Kidney epithelial cell (primary cell): ENCODE results near the gene KRT71. TPM values are rescaled to one million over a fixed set of nuclear protein-coding genes. Genes with fewer than 3 reads are reported as not detected.

Source experiments
- DNase-seq: peaks from one replicate; pipeline ENCODE4 v3.0.0-alpha.2; 2010; ENCODE audit warnings: low read depth
- H3K27me3 ChIP-seq: 2 replicates; pipeline ENCODE4 v1.6.0; 2011; ENCODE audit warnings: low read length; ENCODE audit not compliant: control insufficient read depth, insufficient read depth
- H3K36me3 ChIP-seq: 2 replicates; pipeline ENCODE4 v1.5.1; 2011; ENCODE audit warnings: low read length; ENCODE audit not compliant: control insufficient read depth, insufficient read depth
- H3K4me3 ChIP-seq: 2 replicates; pipeline ENCODE4 v1.5.1; 2011; ENCODE audit warnings: low read depth, mild to moderate bottlenecking, control low read depth, low read length
- total RNA-seq: library from RNA; depleted of rRNA; stranded (reverse); fragments of >200 nt; gene quantifications from 2 replicates; pipeline ENCODE4 v1.2.3, GENCODE V29; 2015
- TF ChIP-seq, protein P1 (sequence below): IDR thresholded peaks from 2 replicates; pipeline ENCODE4 v1.5.1; 2011; ENCODE audit warnings: mild to moderate bottlenecking, moderate library complexity, low read length, control low read depth, inconsistent platforms; ENCODE audit not compliant: insufficient read depth, poor library complexity, severe bottlenecking

KRT71 gene
- total RNA-seq, 1 donor from 2014 or later, result not detected

DNA sequence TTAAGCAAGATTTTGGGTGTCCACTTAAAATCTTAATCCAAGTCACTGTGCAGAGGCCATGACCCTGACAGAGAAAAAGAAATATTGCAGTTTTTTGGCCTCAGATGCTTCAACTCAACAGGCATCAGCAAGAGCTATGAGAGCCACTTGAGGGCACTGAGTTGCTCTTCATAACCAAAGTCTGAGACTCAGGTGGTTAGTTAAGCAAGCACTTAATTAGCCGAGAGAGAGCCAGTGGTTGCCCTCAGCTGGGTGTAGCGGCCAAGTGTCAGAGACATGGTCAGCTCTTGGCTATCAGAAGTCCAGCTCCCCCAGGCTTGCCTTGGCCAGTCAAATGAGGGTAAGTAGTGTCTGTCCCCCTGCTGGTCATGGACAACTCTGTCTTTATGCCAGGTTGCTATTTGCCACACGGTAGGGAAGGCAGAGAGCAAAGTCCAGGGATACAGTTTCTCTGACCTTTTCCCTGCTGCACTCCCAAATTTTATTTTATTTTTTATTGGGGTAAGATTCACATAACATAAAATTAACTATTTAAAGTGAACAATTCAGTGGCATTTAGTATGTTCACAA lies 9.0 kb upstream of the KRT71 start:
- DNase-seq, result no peak

DNA sequence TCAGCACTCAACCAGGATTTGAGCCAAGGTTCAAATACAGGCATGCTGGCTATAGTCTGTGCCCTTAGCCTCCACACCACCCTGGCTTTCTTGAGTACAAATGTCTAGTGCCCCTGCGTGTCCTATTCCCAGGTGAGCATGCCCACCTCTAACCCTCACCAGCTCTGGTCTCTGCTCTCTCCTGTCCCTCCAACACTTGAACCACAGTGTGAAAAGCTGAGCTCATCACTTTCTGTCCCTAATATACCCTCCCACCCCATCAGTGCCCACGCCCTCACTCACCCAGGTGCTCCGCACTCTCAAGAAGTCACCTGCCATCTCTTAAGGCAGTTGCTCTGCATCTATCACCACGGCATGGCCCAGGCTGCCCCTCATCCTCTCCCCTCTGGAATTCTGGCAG lies 7.0 kb upstream of the KRT71 start:
- TF ChIP-seq, protein P1, sequence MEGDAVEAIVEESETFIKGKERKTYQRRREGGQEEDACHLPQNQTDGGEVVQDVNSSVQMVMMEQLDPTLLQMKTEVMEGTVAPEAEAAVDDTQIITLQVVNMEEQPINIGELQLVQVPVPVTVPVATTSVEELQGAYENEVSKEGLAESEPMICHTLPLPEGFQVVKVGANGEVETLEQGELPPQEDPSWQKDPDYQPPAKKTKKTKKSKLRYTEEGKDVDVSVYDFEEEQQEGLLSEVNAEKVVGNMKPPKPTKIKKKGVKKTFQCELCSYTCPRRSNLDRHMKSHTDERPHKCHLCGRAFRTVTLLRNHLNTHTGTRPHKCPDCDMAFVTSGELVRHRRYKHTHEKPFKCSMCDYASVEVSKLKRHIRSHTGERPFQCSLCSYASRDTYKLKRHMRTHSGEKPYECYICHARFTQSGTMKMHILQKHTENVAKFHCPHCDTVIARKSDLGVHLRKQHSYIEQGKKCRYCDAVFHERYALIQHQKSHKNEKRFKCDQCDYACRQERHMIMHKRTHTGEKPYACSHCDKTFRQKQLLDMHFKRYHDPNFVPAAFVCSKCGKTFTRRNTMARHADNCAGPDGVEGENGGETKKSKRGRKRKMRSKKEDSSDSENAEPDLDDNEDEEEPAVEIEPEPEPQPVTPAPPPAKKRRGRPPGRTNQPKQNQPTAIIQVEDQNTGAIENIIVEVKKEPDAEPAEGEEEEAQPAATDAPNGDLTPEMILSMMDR, result no peak
- Histone ChIP-seq H3K27me3 (peaks cover 9% of the 10 kb centered on the region), H3K36me3 (no peaks in the 10 kb centered on the region), H3K4me3 (no peak overlapping the region)
- DNase-seq, result no peak

More for the DNA sequence above, 9.0 kb upstream of the KRT71 start:
- peaks cover 13% of the 10 kb centered on the region for H3K27me3 ChIP-seq
- TF ChIP-seq, protein P1, result peak; percentile 21
- no peaks in the 10 kb centered on the region for H3K36me3 ChIP-seq
- no peak overlapping the region for H3K4me3 ChIP-seq

DNA sequence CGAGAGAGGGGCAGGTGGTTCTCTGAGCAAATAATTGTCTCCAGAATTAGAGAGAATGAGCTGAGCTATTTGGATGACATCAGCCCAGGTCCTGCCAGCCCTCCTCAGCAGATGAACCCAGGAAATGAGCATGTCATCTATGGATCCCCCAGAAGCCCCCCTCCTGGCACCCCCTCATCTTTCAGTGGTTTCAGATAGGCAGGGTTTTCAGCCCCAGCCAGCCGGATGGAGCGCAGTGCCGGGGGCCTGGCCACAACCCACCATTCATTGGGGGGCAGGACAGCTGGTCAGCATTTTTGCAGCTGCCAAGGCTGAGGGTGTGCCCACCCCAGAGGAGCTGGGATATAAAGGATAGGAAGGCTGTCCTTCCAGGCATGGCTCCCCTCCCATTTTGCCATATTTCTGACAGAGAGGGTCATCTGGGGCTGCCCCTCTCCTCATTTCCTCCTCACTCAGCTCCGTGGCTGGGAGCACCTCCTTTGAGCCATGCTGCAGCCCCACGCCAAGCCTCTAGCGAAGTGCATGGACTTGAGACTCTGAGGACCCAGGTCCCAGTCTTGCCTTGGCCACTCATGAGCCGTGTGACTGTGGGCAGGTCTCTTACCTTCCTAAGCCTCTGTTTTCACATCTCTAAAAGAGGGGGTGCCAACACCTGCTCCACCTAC lies 6.0 kb upstream of the KRT71 start:
- Histone ChIP-seq H3K4me3 (no peak overlapping the region), H3K36me3 (no peaks in the 10 kb centered on the region), H3K27me3 (peaks cover 9% of the 10 kb centered on the region)
- TF ChIP-seq, protein P1, result no peak
- no peak for DNase-seq

DNA sequence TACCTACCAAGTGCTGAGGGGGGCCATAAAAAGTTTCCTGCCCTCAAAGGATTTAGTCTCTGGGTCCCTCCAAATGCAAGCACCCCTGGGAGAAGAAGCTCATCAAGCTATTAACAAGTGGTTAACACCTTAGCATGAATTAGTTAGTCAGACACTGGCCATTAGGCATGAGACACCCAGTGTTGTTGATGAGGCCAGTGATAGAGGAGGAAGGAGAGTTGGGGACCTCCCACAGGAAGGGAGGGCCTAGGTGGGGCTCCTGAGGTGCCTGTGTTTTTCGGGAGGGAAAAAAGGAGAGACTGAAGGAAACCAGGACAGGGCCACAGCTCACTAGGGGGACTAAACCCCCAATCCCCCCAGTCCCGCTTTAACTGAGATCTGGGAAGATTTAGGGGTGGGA lies 4.5 kb upstream of the KRT71 start:
- H3K27me3 ChIP-seq, result peaks cover 11% of the 10 kb centered on the region
- DNase-seq, result no peak
- no peak overlapping the region for H3K4me3 ChIP-seq
- H3K36me3 ChIP-seq, result no peaks in the 10 kb centered on the region
- TF ChIP-seq, protein P1, result no peak

DNA sequence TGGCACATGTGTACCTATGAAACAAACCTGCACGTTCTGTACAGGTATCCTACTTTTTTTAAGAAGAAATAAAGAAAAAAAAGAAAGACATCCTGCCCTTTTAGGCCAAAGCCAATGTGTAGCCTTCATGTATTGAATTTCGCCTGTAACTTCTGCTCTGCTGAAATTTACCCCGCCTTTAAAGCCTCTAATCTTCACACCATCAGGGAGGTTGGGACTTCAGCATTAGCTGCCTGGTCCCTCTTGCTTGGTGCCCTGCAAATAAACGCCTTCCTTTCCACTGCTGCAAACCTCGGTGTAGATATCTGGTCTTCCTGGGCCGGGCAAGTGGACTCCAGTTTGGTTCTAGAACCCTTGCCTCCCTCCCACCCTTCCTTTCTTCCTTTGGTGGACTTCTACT lies 2.6 kb upstream of the KRT71 start:
- Histone ChIP-seq H3K36me3 (no peaks in the 10 kb centered on the region), H3K27me3 (peaks cover 9% of the 10 kb centered on the region), H3K4me3 (no peak overlapping the region)
- DNase-seq, result no peak
- TF ChIP-seq, protein P1, result no peak

DNA sequence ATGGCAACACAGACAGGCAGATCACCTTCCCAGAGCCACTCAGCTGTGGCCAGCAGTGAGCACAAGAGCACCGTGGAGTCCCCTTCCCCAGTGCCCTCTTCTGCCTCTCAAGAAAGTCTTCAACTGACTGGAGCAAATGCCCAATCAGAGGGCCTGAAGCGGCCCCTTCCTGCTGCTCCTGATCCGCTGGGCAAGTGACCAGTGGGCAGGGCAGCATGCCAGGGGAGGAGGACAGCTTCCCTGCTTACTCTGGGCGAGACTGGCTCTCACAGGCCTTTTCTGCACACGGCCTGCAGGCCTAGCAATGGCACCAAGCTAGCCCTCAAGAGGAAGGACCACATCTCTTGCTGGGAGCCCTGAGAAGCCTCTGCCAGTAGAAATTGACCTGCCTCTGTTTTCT lies 890 bp downstream of the KRT71 start:
- Histone ChIP-seq H3K36me3 (no peaks in the 10 kb centered on the region), H3K27me3 (peaks cover 9% of the 10 kb centered on the region), H3K4me3 (no peak overlapping the region)
- no peak for DNase-seq
- TF ChIP-seq, protein P1, result no peak
